CD4-positive, alpha-beta T cell treated with Interleukin-21 for 1 hour (primary cell): ENCODE data around the gene PIP5K1C.

Experiments used
- DNase-seq: peaks from one replicate; pipeline ENCODE4 v3.0.0-alpha.2; 2020

The PIP5K1C gene

GRCh38 chr19:3721887-3722442 lies 21.7 kb upstream of the PIP5K1C start:
- no peak for DNase-seq

DNA sequence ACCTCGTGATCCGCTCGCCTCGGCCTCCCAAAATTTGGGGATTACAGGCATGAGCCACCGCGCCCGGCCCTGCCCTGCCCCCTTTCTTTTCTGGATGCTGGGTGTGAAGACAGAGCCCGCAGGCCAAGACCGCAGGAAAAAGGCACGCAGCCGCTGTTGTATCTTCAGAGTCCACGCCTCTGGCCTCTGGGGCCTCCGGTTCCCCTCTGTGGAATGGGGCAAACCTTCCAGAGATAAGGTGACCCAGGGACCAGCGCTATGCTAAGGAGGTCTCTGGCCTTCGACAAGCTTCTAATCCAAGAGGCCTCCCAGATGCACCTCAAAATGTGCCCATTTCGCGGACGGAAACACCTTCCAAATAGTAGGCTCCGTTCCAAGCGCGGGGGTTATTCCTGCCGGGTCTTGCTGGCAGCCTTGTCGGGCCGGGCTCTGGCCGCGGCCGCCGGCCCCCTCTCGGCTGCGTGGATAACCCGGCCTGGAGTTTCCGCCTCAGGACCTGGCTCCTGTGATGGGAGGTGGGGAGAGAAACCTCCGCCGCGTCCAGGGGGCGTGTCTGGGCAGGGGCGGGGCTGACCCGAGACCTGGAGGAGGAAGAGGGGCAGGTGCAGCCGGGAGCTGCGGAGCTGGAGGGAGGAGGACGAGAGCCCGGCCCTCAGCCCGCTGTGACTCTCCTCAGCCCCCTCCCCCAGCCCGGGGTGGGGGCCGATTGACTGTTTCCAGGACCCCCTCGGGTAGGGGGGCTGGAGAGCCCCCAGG lies 21.0 kb upstream of the PIP5K1C start:
- DNase-seq = peak; percentile 93

- DNase-seq = no peak
These were observed 20.2 kb upstream of the PIP5K1C start for GRCh38 chr19:3720349-3720917.

DNA sequence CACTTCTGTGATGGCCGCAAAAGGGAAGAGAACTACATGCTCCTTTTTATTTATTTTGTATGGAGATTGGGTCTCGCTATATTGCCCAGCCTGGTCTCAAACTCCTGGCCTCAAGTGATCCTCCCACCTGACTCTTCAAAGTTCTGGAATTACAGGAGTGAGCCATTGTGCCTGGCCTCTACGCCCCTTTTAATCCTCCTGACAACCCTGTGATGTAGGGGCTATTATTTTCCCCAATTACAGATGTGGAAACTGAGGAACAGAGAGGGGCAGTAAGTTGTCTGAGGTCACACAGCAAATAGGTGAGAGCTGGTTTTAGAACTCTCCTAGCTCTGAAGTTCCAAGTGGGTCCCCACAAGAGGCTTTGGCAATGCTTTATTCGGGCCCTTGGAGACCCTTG lies 19.6 kb upstream of the PIP5K1C start:
- no peak for DNase-seq

DNA sequence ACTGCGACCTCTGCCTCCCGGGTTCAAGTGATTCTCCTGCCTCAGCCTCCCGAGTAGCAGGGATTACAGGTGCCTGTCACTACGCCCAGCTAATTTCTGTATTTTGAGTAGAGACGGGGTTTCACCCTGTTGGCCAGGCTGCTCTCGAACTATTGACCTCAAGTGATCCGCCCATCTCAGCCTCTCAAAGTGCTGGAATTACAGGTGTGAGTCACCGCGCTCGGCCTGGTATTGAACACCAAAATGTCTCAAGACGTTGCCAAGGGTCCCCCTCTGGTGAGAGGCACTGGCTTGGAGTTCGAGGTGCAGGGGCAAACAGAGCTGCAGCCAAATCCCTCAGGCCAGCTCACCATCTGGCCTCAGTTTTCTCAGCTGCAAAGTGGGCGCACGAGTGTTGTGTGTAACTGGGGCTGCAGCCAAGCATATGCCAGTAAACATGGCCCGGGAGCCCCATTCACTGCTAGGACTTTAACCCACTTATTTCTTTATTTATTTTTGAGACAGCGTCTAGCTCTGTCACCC lies 15.9 kb upstream of the PIP5K1C start:
- no peak for DNase-seq

DNA sequence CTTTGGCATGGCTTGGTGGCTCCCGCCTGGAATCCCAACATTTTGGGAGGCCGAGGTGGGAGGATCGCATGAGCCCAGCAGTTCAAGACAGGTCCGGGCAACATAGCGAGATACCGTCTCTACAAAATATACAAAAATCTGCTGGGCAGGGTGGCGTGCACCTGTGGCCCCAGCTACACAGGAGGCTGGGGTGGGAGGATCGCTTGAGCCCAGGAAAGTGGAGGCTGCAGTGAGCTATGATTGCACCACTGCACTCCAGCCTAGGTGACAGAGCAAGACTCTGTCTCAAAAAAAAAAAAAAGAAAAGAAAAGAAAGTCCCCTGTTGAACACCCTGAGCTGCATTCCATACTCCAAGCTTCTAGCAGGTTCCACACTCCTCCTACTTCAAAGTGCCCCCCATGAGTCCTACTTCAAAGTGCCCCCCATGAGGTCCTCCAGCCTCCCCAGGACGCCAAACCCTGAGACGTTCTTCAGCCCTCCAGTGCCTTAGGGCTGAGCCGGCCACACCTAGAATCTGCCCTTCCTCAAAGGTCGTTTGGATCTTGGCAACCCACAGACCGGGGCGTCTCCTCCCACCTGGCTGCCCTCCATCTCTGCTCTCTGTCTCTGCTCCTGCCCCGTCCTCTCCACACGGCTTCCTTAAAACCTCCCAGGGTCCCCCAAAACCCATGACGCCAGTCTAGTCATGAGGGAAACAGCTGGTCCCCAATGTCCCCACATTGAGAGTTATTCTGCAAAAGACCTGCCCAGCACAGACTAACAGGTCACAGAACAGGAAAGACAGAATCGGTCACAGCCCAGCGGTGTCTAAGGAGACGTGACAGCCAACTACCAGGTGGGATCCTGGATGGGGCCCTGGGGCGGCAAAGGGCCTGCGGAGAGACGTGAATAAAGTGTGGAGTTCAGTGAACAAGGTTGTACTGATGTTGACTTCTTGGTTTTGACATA lies 12.7 kb upstream of the PIP5K1C start:
- no peak for DNase-seq

GRCh38 chr19:3710265-3710812 lies 10.1 kb upstream of the PIP5K1C start:
- DNase-seq = peak; percentile 32

DNA sequence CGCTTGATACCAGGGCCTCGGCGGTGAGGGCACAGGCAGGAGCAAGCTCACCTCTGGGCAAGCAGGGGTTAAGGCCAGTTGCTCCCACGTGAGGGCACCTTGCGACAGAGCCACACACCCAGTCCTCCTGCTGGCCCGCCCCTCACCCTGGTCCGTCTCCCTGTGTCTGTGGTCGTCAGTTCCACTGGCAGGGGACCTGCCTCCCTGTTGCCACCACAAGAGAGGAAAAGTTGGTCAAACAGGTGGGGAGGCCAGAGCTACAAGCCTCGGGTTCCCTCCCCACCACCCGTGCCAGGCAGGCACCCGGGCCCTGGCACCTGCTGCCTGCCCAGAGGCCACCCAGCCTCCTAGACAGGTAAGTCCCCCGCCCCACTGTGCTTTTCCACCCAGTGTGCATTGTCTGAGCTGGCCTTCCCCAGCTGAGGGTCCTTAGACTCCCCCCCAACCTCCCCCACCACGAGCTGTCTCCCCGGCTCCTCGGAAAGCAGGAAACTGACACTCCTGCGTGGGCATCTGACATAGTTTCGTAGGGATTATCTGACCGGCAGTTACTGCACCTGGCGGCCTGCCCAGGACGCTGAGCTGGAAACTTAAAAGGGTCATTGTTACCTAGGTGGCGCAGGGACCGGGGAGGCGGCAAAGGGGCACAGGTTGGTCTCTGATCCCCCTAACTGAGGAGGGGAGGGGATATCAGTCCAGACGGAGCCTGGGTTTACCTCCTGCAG lies 8.1 kb upstream of the PIP5K1C start, which contains the start of gene TJP3:
TSS of gene TJP3 (plus strand) at position 178 of the 725 bp plus-strand sequence. CDS start 20,049 bp downstream, outside the sequence.
- DNase-seq = no peak

GRCh38 chr19:3707868-3708206 lies 7.6 kb upstream of the PIP5K1C start:
- DNase-seq = no peak

- DNase-seq = no peak
These were observed 932 bp upstream of the PIP5K1C start for GRCh38 chr19:3701200-3701599.

- DNase-seq = no peak
These were observed 477 bp downstream of the PIP5K1C start for GRCh38 chr19:3699741-3700241.

DNA sequence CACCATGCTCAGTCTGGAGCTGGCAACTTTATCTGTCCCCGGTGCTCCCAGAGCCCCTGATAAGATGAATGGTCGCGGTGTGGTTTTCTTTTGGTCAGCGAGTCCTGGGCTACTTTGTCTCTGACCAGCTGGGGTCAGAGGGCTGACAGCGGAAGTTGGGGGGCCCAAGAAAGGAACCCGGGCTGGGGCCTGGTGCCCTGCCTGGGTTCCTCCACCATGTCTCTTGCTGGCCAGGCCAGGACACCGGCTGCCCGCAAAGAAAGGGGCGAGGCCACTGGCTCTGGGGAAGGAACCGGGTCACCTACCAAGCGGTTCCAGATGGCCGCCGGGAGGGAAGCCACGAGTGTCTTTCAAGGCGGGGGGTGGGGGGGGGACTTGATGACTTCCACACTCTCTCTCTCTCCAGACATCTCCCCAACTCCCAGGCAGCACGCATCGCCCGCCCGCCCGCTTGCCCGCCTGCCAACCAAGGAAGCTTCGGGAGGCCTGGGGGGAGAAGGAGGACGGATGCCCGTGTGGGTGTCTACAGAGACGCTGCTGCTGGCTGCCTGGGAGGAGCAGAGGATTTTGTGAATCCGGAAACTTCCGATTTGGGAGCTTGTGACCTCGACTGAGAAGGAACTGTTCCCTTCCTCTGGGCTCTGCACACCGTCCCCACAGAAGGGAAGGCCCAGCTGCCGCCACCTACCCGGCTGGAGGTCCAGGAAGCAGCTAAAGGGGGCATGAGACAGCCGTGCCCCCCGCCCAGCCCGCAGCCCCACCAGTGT lies 1.1 kb downstream of the PIP5K1C start:
- DNase-seq = peak; percentile 22

DNA sequence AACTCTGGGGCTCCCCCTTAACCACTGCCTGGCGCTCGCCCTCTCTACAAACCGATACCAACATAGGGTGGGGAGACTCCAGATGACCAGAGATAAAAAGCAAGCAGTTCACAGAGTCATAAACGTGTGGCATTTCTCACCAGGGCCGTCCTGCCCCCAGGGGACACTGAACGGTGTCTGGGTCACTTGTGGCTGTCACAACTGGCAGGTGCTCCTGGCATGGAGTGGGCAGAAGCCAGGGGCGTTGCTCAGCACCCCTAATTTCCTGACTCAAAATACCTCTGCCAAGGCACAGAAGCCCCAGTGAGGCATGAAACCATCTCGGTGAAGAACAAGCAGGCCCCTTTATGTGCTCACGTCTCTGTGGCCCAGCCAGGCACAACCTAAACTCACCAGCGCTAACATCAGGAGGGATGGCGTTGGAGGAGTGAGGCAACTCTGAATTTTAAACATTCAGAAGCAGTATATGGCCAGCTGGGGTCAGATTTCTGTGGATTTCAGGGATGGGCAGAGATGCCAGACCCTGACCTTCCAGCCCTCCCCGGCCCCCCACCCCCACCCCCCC lies 1.8 kb downstream of the PIP5K1C start:
- no peak for DNase-seq

- DNase-seq = no peak
These were observed 2.4 kb downstream of the PIP5K1C start for GRCh38 chr19:3697671-3698385.

DNA sequence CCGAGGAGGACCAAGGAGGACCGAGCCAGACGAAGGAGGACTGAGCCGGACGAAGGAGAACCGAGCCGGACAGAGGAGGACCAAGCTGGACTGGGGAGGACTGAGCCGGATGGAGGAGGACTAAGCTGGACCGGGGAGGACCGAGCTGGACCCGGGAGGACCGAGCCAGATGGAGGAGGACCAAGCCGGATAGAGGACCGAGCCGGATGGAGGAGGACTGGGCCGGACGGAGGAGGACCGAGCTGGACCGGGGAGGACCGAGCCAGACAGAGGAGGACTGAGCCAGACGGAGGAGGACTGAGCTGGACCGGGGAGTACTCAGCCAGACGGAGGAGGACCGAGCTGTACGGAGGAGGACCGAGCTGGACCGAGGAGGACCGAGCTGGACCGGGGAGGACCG lies 3.2 kb downstream of the PIP5K1C start:
- no peak for DNase-seq

GRCh38 chr19:3696660-3696995 lies 3.6 kb downstream of the PIP5K1C start:
- DNase-seq = no peak

GRCh38 chr19:3695986-3696659 lies 4.1 kb downstream of the PIP5K1C start:
- no peak for DNase-seq

DNA sequence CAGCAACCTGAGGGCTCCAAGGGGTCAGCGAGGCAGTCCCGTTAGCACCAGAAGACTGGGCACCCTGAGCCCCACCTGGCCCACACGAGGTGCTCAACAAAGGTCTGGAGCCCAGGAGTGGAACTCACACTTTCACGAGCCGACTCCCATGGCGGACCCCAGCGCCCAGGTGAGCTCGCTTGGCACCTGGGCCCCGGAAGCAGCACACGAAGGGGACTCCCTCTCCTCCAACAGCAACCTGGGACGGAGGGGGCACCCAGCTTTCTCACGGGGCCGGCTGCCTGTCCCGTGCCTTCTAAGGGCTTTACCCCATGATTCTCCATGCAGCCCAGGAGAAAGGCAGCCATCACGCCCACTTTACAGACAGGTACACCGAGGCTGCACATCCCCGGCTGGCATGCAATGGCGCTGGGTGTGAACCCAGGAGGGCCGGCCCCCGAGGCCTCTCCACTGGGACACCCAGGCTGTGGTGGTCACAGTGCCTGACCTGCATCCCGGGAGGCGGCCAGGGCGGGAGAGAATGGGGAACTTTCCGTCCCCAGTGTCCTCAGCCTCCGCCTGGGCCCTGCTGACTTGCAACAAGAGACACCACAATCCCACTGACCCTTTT lies 5.0 kb downstream of the PIP5K1C start:
- no peak for DNase-seq
